Activated T-helper 1 cell treated with Interleukin-2 at 50 U/mL for 16 hours (primary cell): Measurements from ENCODE around the gene NUAK2.

Experiments used
- DNase-seq: peaks from one replicate; pipeline ENCODE4 v3.0.0-alpha.2; 2020; ENCODE audit warnings: low read depth

Gene NUAK2

GRCh38 chr1:205346956-205347574, 25.5 kb upstream of the NUAK2 start:
- no peak for DNase-seq

- no peak for DNase-seq
These were observed 24.2 kb upstream of the NUAK2 start for GRCh38 chr1:205345761-205346160.

DNA sequence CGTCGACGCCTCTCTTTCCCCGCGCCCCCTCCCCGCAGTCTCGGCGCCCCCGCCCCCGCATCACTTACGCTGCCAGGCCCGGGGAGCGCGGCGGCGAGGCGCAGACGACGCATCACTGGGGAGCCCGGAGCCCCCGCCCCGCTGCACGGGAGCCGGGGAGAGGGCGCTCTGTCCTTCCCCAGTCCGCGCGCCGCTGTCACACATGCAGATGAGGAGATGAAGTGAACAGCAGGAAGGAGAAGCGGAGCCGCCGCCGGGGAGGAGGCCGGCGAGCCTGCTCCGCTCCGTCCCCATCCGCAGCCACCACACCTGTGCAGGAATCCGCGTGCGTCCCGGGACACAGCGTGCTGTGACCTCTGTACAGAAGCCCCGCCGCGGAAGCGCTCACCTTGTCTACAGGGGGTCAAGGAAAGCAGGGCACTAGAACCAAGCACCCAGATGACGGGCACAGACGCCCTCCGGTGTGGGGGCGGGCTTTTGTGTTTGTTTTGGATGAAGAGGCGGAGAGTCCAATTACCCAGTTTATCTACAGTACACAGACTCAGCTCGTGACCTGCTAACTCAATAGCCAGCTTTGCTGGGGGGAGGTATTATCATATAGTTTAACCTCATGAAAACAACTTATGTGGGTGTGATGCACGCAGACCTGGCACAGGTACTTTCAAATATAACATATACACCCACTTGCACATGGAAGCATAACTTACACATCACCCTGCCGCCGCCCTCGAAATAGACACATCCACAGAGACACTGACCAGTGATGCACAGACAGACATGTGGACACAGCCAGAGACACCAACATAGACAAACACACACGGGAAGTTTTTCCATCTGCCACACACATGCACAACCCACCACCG, 22.8 kb upstream of the NUAK2 start:
- peak; percentile 13 for DNase-seq

DNA sequence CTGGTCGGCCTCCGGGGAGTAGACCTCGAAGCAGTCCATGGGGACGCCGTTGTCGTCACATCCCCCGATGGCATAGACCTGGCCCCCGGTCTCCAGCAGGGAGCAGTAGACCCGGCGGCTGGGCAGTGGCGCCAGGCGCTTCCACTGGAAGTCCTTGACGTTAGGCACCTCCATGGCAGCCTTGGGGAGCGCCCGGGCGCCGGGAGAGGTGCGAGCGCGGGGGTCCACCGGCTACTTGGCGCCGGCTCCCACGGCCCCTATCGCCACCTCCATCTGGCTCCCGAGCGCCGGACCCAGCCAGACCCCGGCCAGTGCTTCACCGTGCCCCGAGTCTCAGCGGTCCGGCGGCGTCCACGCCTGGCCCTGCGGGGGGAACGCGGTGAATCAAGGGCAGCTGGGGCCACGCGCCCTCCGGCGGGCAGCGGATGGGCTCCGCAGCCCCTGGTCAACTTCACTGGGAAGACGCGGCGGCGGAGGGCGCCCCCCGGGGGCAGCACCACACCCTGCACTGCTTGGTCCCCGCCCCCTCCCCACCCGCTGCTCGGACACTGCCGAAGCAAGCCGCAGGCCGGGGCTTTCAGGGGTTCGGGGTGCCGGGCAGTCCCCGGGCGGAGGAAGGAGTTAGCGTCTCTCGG, 22.0 kb upstream of the NUAK2 start:
- DNase-seq, result no peak

DNA sequence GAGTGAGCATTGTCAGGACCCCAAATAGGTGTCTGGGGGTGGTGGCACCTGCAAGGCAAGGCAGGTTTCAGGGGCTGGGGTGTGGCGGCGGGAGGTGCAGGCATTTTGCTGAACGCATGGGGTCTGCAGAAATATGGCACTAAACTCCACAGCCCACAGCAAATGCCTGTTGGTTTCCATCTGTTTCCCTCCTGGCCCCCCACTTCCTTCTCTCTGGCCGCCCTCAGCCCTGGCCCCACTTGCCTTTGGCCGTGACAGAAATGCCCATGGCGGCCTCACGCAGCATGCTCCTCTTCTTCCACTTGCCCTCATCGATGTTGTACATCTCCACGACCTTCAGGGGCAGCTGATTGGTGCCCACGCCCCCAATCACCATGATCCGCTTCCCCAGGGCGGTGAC, 21.4 kb upstream of the NUAK2 start:
- no peak for DNase-seq

DNA sequence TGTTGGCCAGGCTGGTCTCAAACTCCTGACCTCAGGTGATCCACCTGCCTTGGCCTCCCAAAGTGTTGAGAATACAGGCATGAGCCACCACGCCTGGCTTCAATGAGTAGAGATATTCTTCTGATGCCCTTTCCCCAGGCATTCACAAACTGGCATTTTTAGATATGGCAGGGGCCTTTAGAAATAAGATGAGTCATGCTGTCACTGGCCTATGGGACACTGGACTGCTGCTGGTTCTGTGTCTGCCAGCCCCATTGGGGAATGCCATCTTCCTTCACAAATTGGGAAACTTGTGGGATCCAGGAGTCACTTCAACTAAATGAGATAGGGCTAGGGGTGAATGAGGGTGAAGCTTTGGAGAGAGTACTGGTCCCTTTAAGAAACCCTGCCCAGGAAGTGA, 19.1 kb upstream of the NUAK2 start:
- no peak for DNase-seq

DNA sequence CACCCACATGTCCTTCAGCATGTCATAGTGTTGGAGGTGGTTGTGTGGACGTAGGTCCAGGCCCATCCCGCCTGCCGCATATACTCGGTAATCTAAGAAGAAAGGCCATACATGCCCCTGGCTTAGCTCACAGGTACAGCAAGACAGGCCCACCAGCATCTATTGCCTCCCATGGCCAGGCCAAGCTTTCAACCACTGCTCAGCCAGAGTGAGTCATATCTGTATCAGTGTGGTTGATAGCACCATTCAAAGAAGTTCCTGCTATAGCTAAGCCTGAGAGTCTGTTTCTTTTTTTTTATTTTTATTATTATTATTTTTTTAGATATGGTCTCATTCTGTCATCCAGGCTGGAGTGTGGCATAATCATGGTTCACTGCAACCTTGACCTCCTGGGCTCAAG, 18.2 kb upstream of the NUAK2 start:
- DNase-seq, result no peak

GRCh38 chr1:205339197-205339702, 17.7 kb upstream of the NUAK2 start:
- DNase-seq, result no peak

GRCh38 chr1:205338011-205338410, 16.5 kb upstream of the NUAK2 start:
- no peak for DNase-seq

DNA sequence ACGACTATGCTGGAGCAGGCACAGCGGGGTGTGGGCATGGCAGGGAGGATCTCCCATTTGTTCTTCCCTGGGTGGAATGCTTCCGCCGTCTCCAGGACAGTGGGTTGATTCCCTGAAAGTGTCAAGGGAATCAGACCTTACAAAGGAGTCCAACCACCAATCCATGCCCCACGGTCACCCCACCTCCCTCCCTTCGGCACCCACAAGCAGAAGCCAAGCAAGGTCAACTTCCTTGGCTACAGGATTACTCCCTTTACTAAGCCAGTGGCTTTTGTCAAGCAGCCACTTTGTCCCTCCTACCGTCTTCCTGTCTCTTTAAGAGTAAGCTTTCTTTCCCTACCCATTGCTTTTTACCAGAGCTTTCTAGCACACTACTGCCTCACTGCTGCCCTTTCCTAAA, 15.9 kb upstream of the NUAK2 start:
- no peak for DNase-seq

GRCh38 chr1:205335692-205336091, 14.1 kb upstream of the NUAK2 start:
- DNase-seq, result peak; percentile 56

- DNase-seq, result no peak
These were observed 10.7 kb upstream of the NUAK2 start for GRCh38 chr1:205332015-205332791.

- no peak for DNase-seq
These were observed 8.6 kb upstream of the NUAK2 start for GRCh38 chr1:205330150-205330549.

GRCh38 chr1:205329719-205330118, 8.2 kb upstream of the NUAK2 start:
- DNase-seq, result no peak

DNA sequence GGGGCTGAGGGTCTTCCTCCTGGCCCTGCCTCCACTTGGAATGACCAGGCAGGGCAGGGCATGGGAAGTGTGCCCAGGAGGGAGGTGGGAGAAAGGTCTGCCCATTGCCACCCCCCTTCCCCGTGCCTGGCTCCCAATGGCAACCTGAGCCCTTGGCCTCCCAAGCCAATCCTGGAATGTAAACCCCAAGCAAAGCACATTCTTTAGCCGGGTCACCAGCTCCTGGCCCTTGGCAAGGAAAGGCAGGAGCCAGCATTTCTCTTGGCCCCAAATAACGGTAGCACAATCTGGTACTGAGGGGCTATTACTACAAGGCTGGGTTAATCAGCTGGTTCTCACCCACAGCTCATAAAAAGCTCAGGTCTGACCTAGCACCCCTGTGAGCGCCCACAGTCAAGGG, 6.9 kb upstream of the NUAK2 start:
- no peak for DNase-seq

GRCh38 chr1:205326812-205327466, 5.4 kb upstream of the NUAK2 start:
- DNase-seq, result no peak

- DNase-seq, result no peak
These were observed 3.9 kb upstream of the NUAK2 start for GRCh38 chr1:205325334-205325884.

DNA sequence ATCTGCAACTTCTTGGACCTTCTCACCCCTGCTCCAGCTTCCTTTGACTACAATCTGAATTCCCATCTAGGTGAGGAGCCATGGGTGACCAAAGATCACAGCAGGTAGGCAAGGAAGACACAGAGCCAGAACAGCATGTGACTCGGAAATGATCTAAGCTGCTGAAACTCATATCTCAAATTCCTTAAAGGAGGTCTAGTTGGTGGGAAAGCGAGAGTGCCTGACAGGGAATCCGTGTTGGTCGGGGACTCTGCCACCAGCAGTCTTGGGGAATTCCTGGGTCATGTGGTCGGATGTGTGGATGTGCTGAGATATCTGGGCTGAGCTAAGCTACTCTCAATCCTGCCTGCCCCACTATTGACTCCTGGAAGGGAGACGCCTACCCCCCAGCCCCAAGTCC, 3.2 kb upstream of the NUAK2 start:
- no peak for DNase-seq

- DNase-seq, result no peak
These were observed 2.2 kb upstream of the NUAK2 start for GRCh38 chr1:205323794-205324193.

DNA sequence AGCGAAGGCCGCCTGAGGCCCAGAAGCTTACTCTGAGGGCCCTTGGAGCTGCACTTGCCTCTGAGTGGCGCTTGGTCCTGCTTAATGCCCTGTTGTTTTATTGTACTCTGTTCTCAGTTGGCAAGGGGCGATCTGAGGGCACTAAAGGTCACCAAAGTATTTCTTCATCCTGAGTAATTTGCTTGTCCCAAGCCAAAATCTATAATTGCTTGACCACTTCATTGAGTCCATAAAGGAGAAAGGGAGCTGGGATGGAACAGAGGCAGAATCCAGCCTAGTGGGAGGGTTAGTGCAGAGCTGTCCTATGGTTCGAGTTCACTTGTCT, 376 bp upstream of the NUAK2 start:
- DNase-seq, result no peak
